ENCODE results near the gene SBNO2. TPM values are rescaled to one million over a fixed set of nuclear protein-coding genes. Genes with fewer than 3 reads are reported as not detected.

SBNO2 gene
- total and polyA plus RNA-seq, 2 donors (not counting 3 experiments of a cell fraction or from before 2014, with no cell fraction given): 31.4 to 65.7 TPM

DNA sequence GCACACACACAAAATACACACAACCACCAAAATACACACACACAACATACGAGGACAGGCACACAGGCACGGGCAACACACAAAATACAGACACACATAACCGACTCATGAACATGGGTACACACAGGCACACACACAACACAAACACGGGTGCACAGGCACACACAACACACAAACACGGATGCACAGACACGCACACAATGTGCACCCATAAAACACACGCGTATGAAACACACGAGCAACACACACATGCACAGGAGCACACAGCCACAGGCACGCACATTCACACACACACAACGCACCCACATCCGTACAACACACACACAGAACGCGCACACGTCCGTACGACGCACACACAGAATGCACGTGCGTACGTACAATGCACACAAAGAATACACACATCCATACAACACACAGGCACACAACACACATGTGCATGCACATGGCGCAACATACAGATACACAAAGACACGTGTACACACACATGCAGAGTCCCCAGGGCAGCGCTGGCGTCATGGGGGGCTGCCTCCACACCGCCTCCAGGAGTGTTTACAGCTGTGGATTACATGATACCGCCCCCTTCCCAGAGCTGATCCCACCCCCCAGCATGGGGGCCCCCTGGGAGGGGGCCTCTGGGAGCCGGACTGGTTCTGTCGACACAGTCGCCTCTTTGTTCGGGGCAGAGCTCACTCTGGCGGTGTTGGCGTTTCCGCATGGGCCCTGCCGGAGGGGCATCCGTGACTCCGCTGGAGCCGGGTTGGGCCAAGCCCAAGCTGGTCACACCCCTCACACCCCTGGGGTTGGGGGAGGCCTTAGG is 2.9 kb downstream of the SBNO2 start:
- BruUV-seq (replicated peaks): no TSS peak
- Histone ChIP-seq H4K20me1 (replicated peaks; ENCODE audit: control insufficient read depth, extremely low read depth, insufficient read depth, low read length) (no peaks in the 10 kb centered on the region), H3K79me2 (ENCODE audit: control insufficient read depth, insufficient read depth, low read length) (peaks cover 45% of the 10 kb centered on the region), H3K9me1 (replicated peaks; ENCODE audit: control insufficient read depth, extremely low read depth, insufficient read depth, low read length) (no peaks in the 10 kb centered on the region), H3K27me3 (ENCODE audit: control insufficient read depth in 2 of 2, insufficient read depth in 2 of 2, low read length in 2 of 2) (no peaks in the 10 kb centered on the region), H3K4me2 (ENCODE audit: insufficient read depth, low read length) (no peak overlapping the region), H3K4me3 (replicated peaks in 1 of 3; ENCODE audit: insufficient read depth in 1 of 3, low read depth in 1 of 3, low read length in 3 of 3) (no peak overlapping the region), H2AFZ (ENCODE audit: low read depth, low read length) (no peak overlapping the region), H3K27ac (ENCODE audit: insufficient read depth, low read depth, low read length) (no peak overlapping the region), H3K9ac (replicated peaks; ENCODE audit: extremely low read depth, insufficient read depth, low read length) (no peak overlapping the region), H3K36me3 (ENCODE audit: control insufficient read depth in 2 of 2, extremely low read depth in 1 of 2, insufficient read depth in 2 of 2, low read length in 2 of 2) (peaks cover 0 to 3% of the 10 kb centered on the region in 2 experiments), H3K9me3 (replicated peaks; ENCODE audit: control insufficient read depth, insufficient read depth, low read length) (no peaks in the 10 kb centered on the region), H3K4me1 (ENCODE audit: control insufficient read depth, extremely low read depth, insufficient read depth, low read length) (no peaks in the 10 kb centered on the region)
- DNase-seq (ENCODE audit: low read depth, low spot score) (no peak), FAIRE-seq (no peak)
- intact Hi-C loops (cut with micrococcal nuclease): no loop called here
- POLR2A ChIA-PET: interaction anchor here (0.6 kb wide), 1 partner anchor 140 kb away, joined by 6 read pairs; no protein-coding TSS in a partner anchor
- CTCF ChIA-PET: no interaction called here
- TF ChIP-seq POLR2AphosphoS5 (IDR thresholded peaks at IDR 0.05; ENCODE audit: insufficient read depth, low read depth, low read length): no peak
- dilution Hi-C loops (cut with MboI; ENCODE audit: extremely low pct_ligation_motif_present, low sequenced_read_pairs): no loop called here

DNA sequence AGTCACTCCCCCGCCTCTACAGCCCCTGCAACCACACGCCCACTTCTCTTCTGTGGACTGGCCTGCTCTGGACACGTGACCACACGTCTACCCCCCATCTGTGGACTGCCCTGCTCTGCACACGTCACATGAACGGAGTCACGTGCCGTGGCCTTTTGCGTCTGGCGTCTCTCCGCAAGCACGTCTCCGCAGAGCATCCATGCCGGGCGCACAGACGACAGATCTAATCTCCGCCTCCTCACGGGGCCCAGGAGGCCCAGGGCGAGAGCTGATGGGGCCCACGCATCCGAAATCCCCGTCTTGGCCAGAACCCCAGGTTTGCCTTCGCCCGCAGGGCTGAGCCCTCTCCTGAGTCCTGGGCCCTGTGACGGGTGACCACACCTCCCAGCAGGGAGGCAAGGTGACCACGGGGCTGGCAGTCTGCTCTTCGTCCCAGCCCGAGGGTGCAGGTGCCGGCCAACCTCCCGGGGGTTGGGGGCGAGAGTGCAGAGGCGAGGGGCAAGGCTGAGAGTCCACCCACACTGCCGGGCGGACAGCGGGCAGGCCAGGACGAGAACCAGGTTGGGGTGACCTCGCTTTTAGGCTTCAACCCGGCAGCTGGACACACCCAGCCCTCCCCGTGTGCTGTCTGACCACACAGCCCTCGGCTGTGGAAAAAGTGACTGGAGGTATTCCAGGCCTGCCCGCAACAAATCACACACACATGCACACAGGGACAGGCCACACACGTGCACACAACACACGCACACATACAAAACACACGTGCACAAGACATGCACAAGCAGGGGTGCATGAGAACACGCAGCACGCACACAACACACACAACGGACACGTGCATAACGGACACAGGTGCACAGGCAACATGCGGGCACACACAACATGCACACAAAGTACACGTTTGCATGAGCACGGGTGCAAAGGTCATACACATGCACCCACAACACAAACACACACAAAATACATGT is 3.9 kb downstream of the SBNO2 start:
- H3K27ac ChIP-seq (ENCODE audit: insufficient read depth, low read depth, low read length): no peak overlapping the region
- CTCF ChIA-PET: no interaction called here
- H3K4me3 ChIP-seq (replicated peaks in 1 of 3; ENCODE audit: insufficient read depth in 1 of 3, low read depth in 1 of 3, low read length in 3 of 3): no peak overlapping the region
- no peaks in the 10 kb centered on the region for H3K4me1 ChIP-seq (ENCODE audit: control insufficient read depth, extremely low read depth, insufficient read depth, low read length)
- H3K9me1 ChIP-seq (replicated peaks; ENCODE audit: control insufficient read depth, extremely low read depth, insufficient read depth, low read length): no peaks in the 10 kb centered on the region
- BruUV-seq (replicated peaks): no TSS peak
- no peak overlapping the region for H2AFZ ChIP-seq (ENCODE audit: low read depth, low read length)
- POLR2A ChIA-PET: no interaction called here
- H3K79me2 ChIP-seq (ENCODE audit: control insufficient read depth, insufficient read depth, low read length): peaks cover 45% of the 10 kb centered on the region
- DNase-seq (ENCODE audit: low read depth, low spot score) (no peak), FAIRE-seq (no peak)
- no peaks in the 10 kb centered on the region for H3K9me3 ChIP-seq (replicated peaks; ENCODE audit: control insufficient read depth, insufficient read depth, low read length)
- H3K36me3 ChIP-seq (ENCODE audit: control insufficient read depth in 2 of 2, extremely low read depth in 1 of 2, insufficient read depth in 2 of 2, low read length in 2 of 2): peaks cover 0 to 3% of the 10 kb centered on the region in 2 experiments
- TF ChIP-seq EZH2 (IDR thresholded peaks at IDR 0.05; ENCODE audit: borderline replicate concordance, low read depth, low read length, severe bottlenecking) (no peak), FOS (IDR thresholded peaks at IDR 0.05; ENCODE audit: borderline replicate concordance, insufficient read depth, low read length) (no peak), JUN (IDR thresholded peaks at IDR 0.05; ENCODE audit: borderline replicate concordance, insufficient read depth, insufficient read length, low read depth) (no peak), GATA2 (IDR thresholded peaks at IDR 0.05; ENCODE audit: insufficient read depth, insufficient read length, low read depth, low read length) (no peak), MYC (IDR thresholded peaks at IDR 0.05; ENCODE audit: low read depth, low read length) (no peak), POLR2AphosphoS5 (IDR thresholded peaks at IDR 0.05; ENCODE audit: insufficient read depth, low read depth, low read length) (no peak), POLR2A (IDR thresholded peaks at IDR 0.05; ENCODE audit: low read depth, low read length) (no peak)
- TF ChIP-seq, protein P1, sequence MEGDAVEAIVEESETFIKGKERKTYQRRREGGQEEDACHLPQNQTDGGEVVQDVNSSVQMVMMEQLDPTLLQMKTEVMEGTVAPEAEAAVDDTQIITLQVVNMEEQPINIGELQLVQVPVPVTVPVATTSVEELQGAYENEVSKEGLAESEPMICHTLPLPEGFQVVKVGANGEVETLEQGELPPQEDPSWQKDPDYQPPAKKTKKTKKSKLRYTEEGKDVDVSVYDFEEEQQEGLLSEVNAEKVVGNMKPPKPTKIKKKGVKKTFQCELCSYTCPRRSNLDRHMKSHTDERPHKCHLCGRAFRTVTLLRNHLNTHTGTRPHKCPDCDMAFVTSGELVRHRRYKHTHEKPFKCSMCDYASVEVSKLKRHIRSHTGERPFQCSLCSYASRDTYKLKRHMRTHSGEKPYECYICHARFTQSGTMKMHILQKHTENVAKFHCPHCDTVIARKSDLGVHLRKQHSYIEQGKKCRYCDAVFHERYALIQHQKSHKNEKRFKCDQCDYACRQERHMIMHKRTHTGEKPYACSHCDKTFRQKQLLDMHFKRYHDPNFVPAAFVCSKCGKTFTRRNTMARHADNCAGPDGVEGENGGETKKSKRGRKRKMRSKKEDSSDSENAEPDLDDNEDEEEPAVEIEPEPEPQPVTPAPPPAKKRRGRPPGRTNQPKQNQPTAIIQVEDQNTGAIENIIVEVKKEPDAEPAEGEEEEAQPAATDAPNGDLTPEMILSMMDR (IDR thresholded peaks at IDR 0.05; ENCODE audit: extremely low read depth in 1 of 2, insufficient read depth in 1 of 2, low read depth in 1 of 2, low read length in 2 of 2): no peak
- TF ChIP-seq, protein P2, sequence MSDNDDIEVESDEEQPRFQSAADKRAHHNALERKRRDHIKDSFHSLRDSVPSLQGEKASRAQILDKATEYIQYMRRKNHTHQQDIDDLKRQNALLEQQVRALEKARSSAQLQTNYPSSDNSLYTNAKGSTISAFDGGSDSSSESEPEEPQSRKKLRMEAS (IDR thresholded peaks at IDR 0.05; ENCODE audit: insufficient read depth, insufficient read length): no peak
- dilution Hi-C loops (cut with MboI; ENCODE audit: extremely low pct_ligation_motif_present, low sequenced_read_pairs) (no loop called here), intact Hi-C loops (cut with micrococcal nuclease) (no loop called here)
- no peak overlapping the region for H3K9ac ChIP-seq (replicated peaks; ENCODE audit: extremely low read depth, insufficient read depth, low read length)
- H4K20me1 ChIP-seq (replicated peaks; ENCODE audit: control insufficient read depth, extremely low read depth, insufficient read depth, low read length): no peaks in the 10 kb centered on the region
- H3K27me3 ChIP-seq (ENCODE audit: control insufficient read depth in 2 of 2, insufficient read depth in 2 of 2, low read length in 2 of 2): no peaks in the 10 kb centered on the region
- no peak overlapping the region for H3K4me2 ChIP-seq (ENCODE audit: insufficient read depth, low read length)

Data from endothelial cell of umbilical vein (primary cell).